ENCODE data around the gene EMP3. TPM values are rescaled to one million over a fixed set of nuclear protein-coding genes. Genes with fewer than 3 reads are reported as not detected.
A peak's percentile ranks its signal among the peaks of the same experiment; 100 is the strongest.

EMP3 gene
- total RNA-seq, 1 donor from 2014 or later: 1.2 TPM

DNA sequence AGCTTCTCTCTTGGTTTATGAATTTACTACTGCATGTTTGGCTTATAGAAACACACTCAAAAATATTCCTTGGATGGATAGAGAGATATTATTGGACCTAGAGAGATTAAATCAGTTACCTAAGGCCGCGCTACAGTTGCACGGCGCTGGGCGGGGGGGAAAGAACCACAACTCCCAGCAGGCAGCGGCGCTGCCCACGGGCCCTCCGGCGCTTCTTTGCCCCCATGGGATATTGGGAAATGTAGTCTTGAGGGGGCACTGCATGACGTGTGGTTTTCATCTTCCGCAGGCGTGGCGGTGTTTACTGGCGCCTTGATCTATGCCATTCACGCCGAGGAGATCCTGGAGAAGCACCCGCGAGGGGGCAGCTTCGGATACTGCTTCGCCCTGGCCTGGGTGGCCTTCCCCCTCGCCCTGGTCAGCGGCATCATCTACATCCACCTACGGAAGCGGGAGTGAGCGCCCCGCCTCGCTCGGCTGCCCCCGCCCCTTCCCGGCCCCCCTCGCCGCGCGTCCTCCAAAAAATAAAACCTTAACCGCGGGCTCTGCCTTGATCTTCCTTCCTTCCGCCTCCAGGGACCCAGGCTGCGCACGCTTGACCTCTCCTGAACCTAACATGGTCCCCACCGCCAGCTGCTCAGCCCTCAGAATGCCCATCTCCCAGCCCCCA lies 4.8 kb downstream of the EMP3 start:
- peak; percentile 93 for DNase-seq (ENCODE audit: low spot score)
- Mint-ChIP-seq H3K9me3 (peaks cover 11% of the 10 kb centered on the region), H3K27me3 (ENCODE audit: insufficient read depth, low read depth) (peaks cover 10% of the 10 kb centered on the region), H3K4me1 (peaks cover 52% of the 10 kb centered on the region), H3K36me3 (peaks cover 9% of the 10 kb centered on the region), H3K4me3 (peak overlapping the region; percentile 85), H3K27ac (peak overlapping the region; percentile 33)
- Histone ChIP-seq H3K9me3 (ENCODE audit: low read depth) (no peaks in the 10 kb centered on the region), H3K4me2 (peak overlapping the region; percentile 88), H3F3A (ENCODE audit: low read depth) (peaks cover 33% of the 10 kb centered on the region), H3K9ac (no peak overlapping the region), H3K79me2 (ENCODE audit: low read depth) (no peaks in the 10 kb centered on the region), H3K36me3 (no peaks in the 10 kb centered on the region), H3K4me1 (peaks cover 8% of the 10 kb centered on the region), H3K4me3 (peak overlapping the region; percentile 62), H4K20me1 (ENCODE audit: low read depth) (no peaks in the 10 kb centered on the region), H3K27me3 (peaks cover 16% of the 10 kb centered on the region), H3K27ac (no peak overlapping the region), H2AFZ (replicated peaks) (peak overlapping the region; percentile 60)
- TF ChIP-seq, protein P1, sequence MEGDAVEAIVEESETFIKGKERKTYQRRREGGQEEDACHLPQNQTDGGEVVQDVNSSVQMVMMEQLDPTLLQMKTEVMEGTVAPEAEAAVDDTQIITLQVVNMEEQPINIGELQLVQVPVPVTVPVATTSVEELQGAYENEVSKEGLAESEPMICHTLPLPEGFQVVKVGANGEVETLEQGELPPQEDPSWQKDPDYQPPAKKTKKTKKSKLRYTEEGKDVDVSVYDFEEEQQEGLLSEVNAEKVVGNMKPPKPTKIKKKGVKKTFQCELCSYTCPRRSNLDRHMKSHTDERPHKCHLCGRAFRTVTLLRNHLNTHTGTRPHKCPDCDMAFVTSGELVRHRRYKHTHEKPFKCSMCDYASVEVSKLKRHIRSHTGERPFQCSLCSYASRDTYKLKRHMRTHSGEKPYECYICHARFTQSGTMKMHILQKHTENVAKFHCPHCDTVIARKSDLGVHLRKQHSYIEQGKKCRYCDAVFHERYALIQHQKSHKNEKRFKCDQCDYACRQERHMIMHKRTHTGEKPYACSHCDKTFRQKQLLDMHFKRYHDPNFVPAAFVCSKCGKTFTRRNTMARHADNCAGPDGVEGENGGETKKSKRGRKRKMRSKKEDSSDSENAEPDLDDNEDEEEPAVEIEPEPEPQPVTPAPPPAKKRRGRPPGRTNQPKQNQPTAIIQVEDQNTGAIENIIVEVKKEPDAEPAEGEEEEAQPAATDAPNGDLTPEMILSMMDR (IDR thresholded peaks at IDR 0.05): no peak
- TF ChIP-seq EZH2phosphoT487 (IDR thresholded peaks at IDR 0.05) (no peak), EZH2 (IDR thresholded peaks at IDR 0.05) (no peak)

GRCh38 chr19:48332351-48332661 lies 7.0 kb downstream of the EMP3 start:
- H3K4me3 ChIP-seq: peak overlapping the region; percentile 49
- H3F3A ChIP-seq (ENCODE audit: low read depth): peaks cover 32% of the 10 kb centered on the region
- Mint-ChIP-seq H3K9me3 (peaks cover 9% of the 10 kb centered on the region), H3K36me3 (peaks cover 7% of the 10 kb centered on the region), H3K4me1 (peaks cover 39% of the 10 kb centered on the region), H3K27ac (no peak overlapping the region), H3K4me3 (peak overlapping the region; percentile 80), H3K27me3 (ENCODE audit: insufficient read depth, low read depth) (peaks cover 10% of the 10 kb centered on the region)
- H3K36me3 ChIP-seq: no peaks in the 10 kb centered on the region
- no peaks in the 10 kb centered on the region for H3K9me3 ChIP-seq (ENCODE audit: low read depth)
- H3K79me2 ChIP-seq (ENCODE audit: low read depth): no peaks in the 10 kb centered on the region
- no peak overlapping the region for H3K9ac ChIP-seq
- peak overlapping the region; percentile 90 for H3K4me2 ChIP-seq
- H3K4me1 ChIP-seq: peaks cover 8% of the 10 kb centered on the region
- no peaks in the 10 kb centered on the region for H4K20me1 ChIP-seq (ENCODE audit: low read depth)
- DNase-seq (ENCODE audit: low spot score): no peak
- TF ChIP-seq EZH2phosphoT487 (IDR thresholded peaks at IDR 0.05): no peak
- no peak for TF ChIP-seq EZH2 (IDR thresholded peaks at IDR 0.05)
- TF ChIP-seq, protein P1 (IDR thresholded peaks at IDR 0.05): no peak
- H3K27ac ChIP-seq: no peak overlapping the region
- H2AFZ ChIP-seq (replicated peaks): peak overlapping the region; percentile 70
- H3K27me3 ChIP-seq: peaks cover 10% of the 10 kb centered on the region

DNA sequence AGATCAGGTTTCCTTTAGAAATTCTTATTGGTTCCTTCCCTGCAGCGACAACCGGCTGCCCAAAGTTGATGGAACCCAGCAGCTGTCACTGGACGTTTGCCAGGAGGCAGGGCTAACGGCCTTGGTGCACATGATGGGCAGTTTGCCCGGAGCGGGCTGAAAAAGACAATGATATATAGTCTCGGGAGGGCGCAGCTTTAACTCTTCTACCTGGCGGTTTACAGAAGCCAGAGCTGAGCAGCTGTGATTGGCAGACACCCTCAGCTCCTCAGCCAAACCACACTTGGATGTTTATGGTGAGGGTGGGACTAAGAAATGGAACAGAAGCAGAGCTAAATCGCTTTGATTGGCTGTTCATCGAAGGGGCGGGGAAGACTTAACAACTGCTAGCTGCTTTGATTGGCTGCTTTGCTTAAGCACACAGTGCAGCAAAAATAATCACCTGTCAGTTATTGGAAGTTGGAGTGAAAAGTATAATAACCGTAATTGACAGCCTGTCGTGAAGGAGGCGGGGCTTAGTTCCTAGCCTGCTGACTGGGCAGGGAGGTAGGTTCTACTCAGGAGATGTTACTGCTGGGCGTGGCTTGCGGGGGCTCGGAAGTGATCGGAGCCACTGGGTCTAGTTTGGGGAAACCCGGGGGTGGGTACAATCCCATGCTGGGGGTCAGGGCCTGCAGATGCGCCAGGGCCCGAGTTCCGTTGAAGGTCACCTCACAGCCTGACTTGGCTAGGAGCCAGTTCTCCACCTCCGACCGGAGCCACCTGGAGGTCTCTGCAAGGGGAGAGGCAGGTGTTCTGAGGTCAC lies 7.5 kb downstream of the EMP3 start:
- H3K4me1 Mint-ChIP-seq: peaks cover 39% of the 10 kb centered on the region
- H3K9me3 ChIP-seq (ENCODE audit: low read depth): no peaks in the 10 kb centered on the region
- peak overlapping the region; percentile 83 for H3K27ac Mint-ChIP-seq
- no peak overlapping the region for H3K9ac ChIP-seq
- H4K20me1 ChIP-seq (ENCODE audit: low read depth): no peaks in the 10 kb centered on the region
- H3K79me2 ChIP-seq (ENCODE audit: low read depth): no peaks in the 10 kb centered on the region
- peaks cover 9% of the 10 kb centered on the region for H3K9me3 Mint-ChIP-seq
- peak overlapping the region; percentile 70 for H2AFZ ChIP-seq (replicated peaks)
- no peaks in the 10 kb centered on the region for H3K36me3 ChIP-seq
- H3K4me1 ChIP-seq: peaks cover 8% of the 10 kb centered on the region
- H3K4me3 Mint-ChIP-seq: peak overlapping the region; percentile 80
- DNase-seq (ENCODE audit: low spot score): peak; percentile 90
- H3K27me3 ChIP-seq: peaks cover 10% of the 10 kb centered on the region
- H3K27me3 Mint-ChIP-seq (ENCODE audit: insufficient read depth, low read depth): peaks cover 11% of the 10 kb centered on the region
- no peak overlapping the region for H3K27ac ChIP-seq
- H3K4me2 ChIP-seq: peak overlapping the region; percentile 90
- H3K36me3 Mint-ChIP-seq: peaks cover 7% of the 10 kb centered on the region
- TF ChIP-seq EZH2 (IDR thresholded peaks at IDR 0.05): no peak
- TF ChIP-seq, protein P1 (IDR thresholded peaks at IDR 0.05): no peak
- no peak for TF ChIP-seq EZH2phosphoT487 (IDR thresholded peaks at IDR 0.05)
- peaks cover 31% of the 10 kb centered on the region for H3F3A ChIP-seq (ENCODE audit: low read depth)
- H3K4me3 ChIP-seq: peak overlapping the region; percentile 49
